CD4-positive, alpha-beta T cell treated with Interferon gamma for 1 hour (primary cell): ENCODE data around the gene WDR76.

Experiments used
- DNase-seq: peaks from one replicate; pipeline ENCODE4 v3.0.0-alpha.2; 2020

Gene WDR76

DNA sequence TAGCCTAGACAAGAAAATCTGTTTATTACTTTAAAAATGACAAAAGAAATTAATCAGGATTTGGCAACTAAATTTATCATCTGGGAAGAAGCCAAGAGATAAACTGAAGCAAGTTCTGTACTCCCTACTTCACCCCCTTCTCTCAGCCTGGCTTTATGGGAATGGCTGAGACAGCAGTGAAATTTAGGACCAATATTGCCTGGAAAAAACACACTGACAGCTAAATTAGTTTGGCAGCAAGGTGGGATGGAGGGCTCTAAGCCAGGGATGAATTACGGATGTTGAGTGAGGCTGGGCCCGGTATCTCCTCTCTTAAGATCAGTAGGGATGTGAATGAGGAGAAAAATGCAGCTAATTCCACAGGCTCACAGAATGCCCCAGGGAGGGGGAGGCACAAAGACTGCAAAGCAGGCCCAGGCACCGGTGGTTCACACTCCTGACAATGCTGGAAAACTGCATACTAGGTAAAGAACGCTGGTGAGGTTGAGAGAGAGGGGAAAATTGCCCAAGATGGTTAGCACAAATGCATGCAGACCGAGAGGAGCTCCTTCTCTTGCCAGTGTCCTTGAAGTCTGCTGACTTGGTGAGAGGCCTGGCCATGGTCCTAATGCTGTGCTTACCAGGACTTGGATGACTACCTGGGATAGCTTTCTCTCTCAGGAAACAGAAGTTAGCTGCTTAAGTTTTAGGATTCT is 89.0 kb downstream of the WDR76 start:
- no peak for DNase-seq

GRCh38 chr15:43916326-43916660 is 89.5 kb downstream of the WDR76 start:
- DNase-seq, result no peak
